Esophagus muscularis mucosa (tissue), 4 donors: ENCODE data around the gene TRIP13. TPM values are rescaled to one million over a fixed set of nuclear protein-coding genes. Genes with fewer than 3 reads are reported as not detected.
"Not testable (repeated sequence)": the region's sequence is repeated elsewhere in the genome, so short reads cannot be mapped to it uniquely, and the experiment has no call there.

Experiments used
- DNase-seq: peaks from one replicate; pipeline ENCODE4 v3.0.0-alpha.2; 2017; ENCODE audit errors: extremely low spot score
- H3K27ac ChIP-seq, 4 donors: fragments of 200-600 bp; sonication (generic); replicated peaks in 1 of 4; 1 replicate in 3 of 4; 2 replicates in 1 of 4; pipeline ENCODE4 v1.5.1; 2016 to 2019; ENCODE audit warnings: mild to moderate bottlenecking in 1 of 4
- H3K27me3 ChIP-seq, 4 donors: fragments of 200-600 bp; sonication (generic); one replicate each; pipeline versions ENCODE4 v1.5.1 to v1.6.0; 2016 to 2019
- H3K36me3 ChIP-seq, 4 donors: fragments of 200-600 bp; sonication (generic); one replicate each; pipeline ENCODE4 v1.5.1; 2016 to 2019
- H3K4me1 ChIP-seq, 4 donors: fragments of 200-600 bp; sonication (generic); one replicate each; pipeline ENCODE4 v1.5.1; 2016 to 2019
- H3K4me3 ChIP-seq, 4 donors: fragments of 200-600 bp; sonication (generic); 1 replicate in 2 of 4; 2 replicates in 2 of 4; pipeline ENCODE4 v1.5.1; 2016 to 2019; ENCODE audit warnings: mild to moderate bottlenecking in 4 of 4, moderate library complexity in 1 of 4
- H3K9me3 ChIP-seq, 4 donors: fragments of 200-600 bp; sonication (generic); 1 replicate in 3 of 4; 2 replicates in 1 of 4; pipeline ENCODE4 v1.5.1; 2016 to 2019
- CTCF ChIP-seq, 3 experiments: fragments of 200-600 bp in 2 of 3; fragments of 450-650 bp in 1 of 3; sonication (generic) in 2 of 3; IDR thresholded peaks; one replicate each; pipeline ENCODE4 v1.5.1; 2017 to 2019; ENCODE audit warnings: antibody characterized with exemption in 3 of 3, mild to moderate bottlenecking in 2 of 3, moderate library complexity in 1 of 3
- EP300 ChIP-seq: sonication (generic); formaldehyde crosslinking; IDR thresholded peaks from one replicate; pipeline ENCODE4 v1.6.1; 2017; ENCODE audit warnings: antibody characterized with exemption
- POLR2A ChIP-seq: fragments of 450-650 bp; IDR thresholded peaks from one replicate; pipeline ENCODE4 v1.6.1; 2017; ENCODE audit warnings: antibody characterized with exemption, moderate library complexity, mild to moderate bottlenecking, low read depth
- POLR2AphosphoS5 ChIP-seq, 2 donors: sonication (generic); formaldehyde crosslinking; IDR thresholded peaks; one replicate each; pipeline ENCODE4 v1.6.1; 2017; ENCODE audit warnings: antibody characterized with exemption in 2 of 2
- WGBS: methylation state at CpG from one replicate; pipeline ENCODE4 v1.1.5; 2018; 5-methylcytosine and 5-hydroxymethylcytosine counted together
- intact Hi-C: fragments of 100-400 bp; cut with DNase I; formaldehyde crosslinking; loops from one replicate; pipeline ENCODE4 v1.15.1; 2023
- total RNA-seq, 4 donors: library from RNA; depleted of rRNA; stranded (reverse); fragments of >200 nt; gene quantifications; one replicate each; pipeline versions ENCODE4 v1.1.0 to v1.2.1, GENCODE V29; 2016

The TRIP13 gene
- total RNA-seq, 4 donors from 2014 or later = 0.65 to 0.92 (median 0.66) TPM; not detected in 1

DNA sequence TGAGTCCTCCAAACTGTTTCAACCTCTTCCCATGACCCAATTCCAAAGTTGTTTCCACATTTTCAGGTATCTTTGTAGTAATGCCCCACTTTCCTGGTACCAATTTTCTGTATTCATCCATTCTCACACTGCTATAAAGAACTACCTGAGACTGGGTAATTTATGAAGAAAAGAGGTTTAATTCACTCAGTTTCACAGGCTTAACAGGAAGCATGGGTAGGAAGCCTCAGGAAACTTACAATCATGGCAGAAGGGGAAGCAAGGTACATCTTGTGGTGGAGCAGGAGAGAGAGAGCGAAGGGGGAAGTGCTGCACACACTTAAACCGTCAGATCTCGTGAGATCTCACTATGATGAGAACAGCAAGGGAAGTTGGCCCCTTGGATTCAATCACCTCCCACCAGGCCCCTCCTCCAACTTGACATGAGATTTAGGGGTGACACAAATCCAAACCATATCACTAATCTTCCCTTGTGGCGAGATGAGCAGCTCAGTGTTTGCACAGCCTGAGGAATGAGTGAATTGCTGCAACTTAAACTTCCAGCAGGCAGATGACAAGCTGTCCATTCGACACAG lies 42.9 kb downstream of the TRIP13 start:
- DNase-seq = no peak
- intact Hi-C loops = no loop called here
- Histone ChIP-seq H3K4me1 (peaks cover 4 to 23% (median 21%) of the 10 kb centered on the region in 4 donors), H3K4me3 (no peak overlapping the region), H3K36me3 (no peaks in the 10 kb centered on the region), H3K27ac (no peak overlapping the region), H3K9me3 (no peaks in the 10 kb centered on the region), H3K27me3 (no peaks in the 10 kb centered on the region)
- 88% methylated on average over 5 of the region's 5 CpGs for WGBS
- TF ChIP-seq EP300 (no peak), POLR2A (no peak), CTCF (IDR thresholded peaks at IDR 0.05) (no peak), POLR2AphosphoS5 (IDR thresholded peaks at IDR 0.05) (no peak)

- H3K4me3 ChIP-seq = no peak overlapping the region
- H3K27me3 ChIP-seq = no peaks in the 10 kb centered on the region
- no peaks in the 10 kb centered on the region for H3K9me3 ChIP-seq
- WGBS = 91% methylated on average over 17 of the region's 19 CpGs
- no peak for TF ChIP-seq POLR2A
- peaks cover 4 to 23% (median 21%) of the 10 kb centered on the region in 4 donors for H3K4me1 ChIP-seq
- intact Hi-C loops = no loop called here
- H3K36me3 ChIP-seq = no peaks in the 10 kb centered on the region
- DNase-seq = no peak
- H3K27ac ChIP-seq = no peak overlapping the region
Measured at GRCh38 chr5:936149-937144, 43.8 kb downstream of the TRIP13 start.

- no peaks in the 10 kb centered on the region for H3K27me3 ChIP-seq
- H3K9me3 ChIP-seq = no peaks in the 10 kb centered on the region
- peaks cover 2 to 17% (median 16%) of the 10 kb centered on the region in 4 donors for H3K4me1 ChIP-seq
- intact Hi-C loops = no loop called here
- no peak for TF ChIP-seq POLR2A
- TF ChIP-seq POLR2AphosphoS5 (IDR thresholded peaks at IDR 0.05) = no peak
- no peak for TF ChIP-seq EP300
- no peak for TF ChIP-seq CTCF (IDR thresholded peaks at IDR 0.05)
- H3K36me3 ChIP-seq = no peaks in the 10 kb centered on the region
- H3K27ac ChIP-seq = no peak overlapping the region
- no peak for DNase-seq
- WGBS = 82% methylated on average over 12 of the region's 14 CpGs
- H3K4me3 ChIP-seq = no peak overlapping the region
Measured at GRCh38 chr5:937151-937924, 44.7 kb downstream of the TRIP13 start.

- no peak for DNase-seq
- Histone ChIP-seq H3K27ac (no peak overlapping the region), H3K27me3 (no peaks in the 10 kb centered on the region), H3K4me3 (no peak overlapping the region), H3K9me3 (no peaks in the 10 kb centered on the region), H3K4me1 (peaks cover 0 to 6% (median 0%) of the 10 kb centered on the region in 4 donors), H3K36me3 (no peaks in the 10 kb centered on the region)
- 89% methylated on average over 7 of the region's 7 CpGs for WGBS
- no peak for TF ChIP-seq CTCF (IDR thresholded peaks at IDR 0.05)
- no peak for TF ChIP-seq POLR2A
- intact Hi-C loops = no loop called here
Measured at GRCh38 chr5:939368-939767, 46.7 kb downstream of the TRIP13 start.

GRCh38 chr5:940741-941140 lies 48.1 kb downstream of the TRIP13 start:
- H3K27me3 ChIP-seq, H3K27ac ChIP-seq, H3K4me3 ChIP-seq, DNase-seq, intact Hi-C loops, H3K9me3 ChIP-seq, H3K36me3 ChIP-seq: not testable (repeated sequence)
- H3K4me1 ChIP-seq = peaks cover 0 to 12% (median 6%) of the 10 kb centered on the region in 4 donors
- 88% methylated on average over 2 of the region's 2 CpGs for WGBS
